CD4-positive, alpha-beta T cell treated with Interleukin-17A for 1 hour (primary cell): Measurements from ENCODE around the gene YIF1B.
A peak's percentile ranks its signal among the peaks of the same experiment; 100 is the strongest.

Experiments
- DNase-seq: peaks from one replicate; pipeline ENCODE4 v3.0.0-alpha.2; 2020

YIF1B gene

DNA sequence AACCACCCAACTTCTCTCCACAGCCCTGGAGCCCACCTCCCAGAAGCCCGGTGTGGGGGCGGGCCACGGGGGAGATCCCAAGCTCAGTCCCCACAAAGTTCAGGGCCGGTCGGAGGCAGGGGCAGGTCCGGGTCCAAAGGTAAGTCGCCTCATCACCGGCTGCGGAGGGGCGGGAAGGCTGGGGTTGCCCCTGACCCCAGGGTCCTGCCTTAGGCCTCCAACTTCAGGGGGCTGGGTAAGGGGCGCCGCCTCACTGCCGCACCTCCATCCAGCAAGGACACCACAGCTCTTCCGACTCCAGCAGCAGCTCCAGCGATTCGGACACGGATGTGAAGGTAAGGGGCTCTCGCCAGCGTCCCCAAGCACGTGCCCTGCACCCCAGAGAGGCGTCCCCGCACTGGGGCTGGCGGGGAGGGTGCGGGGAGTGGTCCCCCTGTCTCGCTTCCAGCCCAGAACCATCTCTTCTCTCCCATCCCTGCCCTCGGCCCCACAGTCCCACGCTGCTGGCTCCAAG lies 11.3 kb downstream of the YIF1B start:
- no peak for DNase-seq

- no peak for DNase-seq
Measured at GRCh38 chr19:38303517-38304351, 12.0 kb downstream of the YIF1B start, which contains the start of gene C19orf33. C19orf33 (plus strand) TSS chr19:38304251; CDS start chr19:38304262, 11 bp downstream.

DNA sequence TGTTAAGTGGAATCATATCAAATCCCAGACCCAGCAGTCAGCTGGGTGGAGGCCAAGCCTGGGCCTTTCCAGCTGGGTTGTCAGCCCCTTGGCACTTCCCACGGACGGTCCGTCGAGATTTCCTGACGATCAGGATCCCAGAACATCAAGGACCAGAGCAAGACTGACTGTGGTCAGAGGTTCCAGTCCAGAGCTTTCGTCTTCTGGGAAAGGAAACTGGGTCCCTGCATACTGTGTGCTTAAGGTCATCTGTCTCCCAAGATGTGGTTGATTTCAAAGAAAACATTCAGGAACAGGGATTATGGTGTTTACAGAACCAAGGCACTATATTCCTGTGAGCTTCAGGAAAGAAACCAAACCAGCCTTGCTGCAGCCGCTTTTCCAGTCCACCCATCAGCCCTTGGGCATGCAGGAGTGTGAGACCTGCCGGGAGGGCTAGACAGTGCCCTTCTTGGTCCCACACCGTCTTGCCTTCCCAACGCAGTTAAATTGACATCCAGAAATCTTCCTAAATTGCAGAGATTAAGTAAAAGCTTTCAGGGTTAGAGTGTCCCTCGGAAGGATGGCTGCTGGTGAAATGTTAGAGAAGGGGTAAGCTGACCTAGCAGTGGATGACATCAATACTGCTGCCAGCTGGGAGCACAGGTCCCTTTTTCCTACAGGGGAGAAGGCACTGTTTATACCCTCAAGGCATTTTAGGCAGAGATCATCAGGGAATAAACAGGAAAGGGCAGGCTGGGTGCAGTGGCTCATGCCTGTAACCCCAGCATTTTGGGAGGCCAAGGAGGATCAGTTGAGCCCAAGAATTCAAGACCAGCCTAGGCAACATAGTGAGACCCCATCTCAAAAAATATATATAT lies 16.7 kb downstream of the YIF1B start:
- no peak for DNase-seq

- no peak for DNase-seq
Measured at GRCh38 chr19:38294090-38294489, 21.7 kb downstream of the YIF1B start.

DNA sequence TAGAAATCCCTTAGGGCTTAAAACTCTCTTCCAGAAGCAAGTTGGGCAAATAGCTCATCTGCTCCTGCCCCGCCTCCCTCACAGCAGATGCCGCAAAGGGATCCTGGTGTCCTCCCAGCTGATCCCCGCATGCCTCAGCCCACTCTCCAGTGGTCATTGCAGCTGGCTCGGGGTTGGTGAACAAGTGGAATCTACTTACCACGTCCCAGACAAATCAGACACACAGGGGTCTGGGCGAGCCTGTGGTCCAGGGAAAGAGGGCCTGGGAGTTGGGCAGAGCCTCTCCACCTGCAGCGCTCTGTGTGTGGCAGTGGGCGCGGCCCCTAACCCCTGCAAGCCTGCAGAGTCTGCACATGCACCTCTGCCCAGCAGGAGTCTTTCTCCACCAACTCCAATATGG lies 22.5 kb downstream of the YIF1B start:
- no peak for DNase-seq

GRCh38 chr19:38291855-38292254 lies 23.9 kb downstream of the YIF1B start:
- no peak for DNase-seq

DNA sequence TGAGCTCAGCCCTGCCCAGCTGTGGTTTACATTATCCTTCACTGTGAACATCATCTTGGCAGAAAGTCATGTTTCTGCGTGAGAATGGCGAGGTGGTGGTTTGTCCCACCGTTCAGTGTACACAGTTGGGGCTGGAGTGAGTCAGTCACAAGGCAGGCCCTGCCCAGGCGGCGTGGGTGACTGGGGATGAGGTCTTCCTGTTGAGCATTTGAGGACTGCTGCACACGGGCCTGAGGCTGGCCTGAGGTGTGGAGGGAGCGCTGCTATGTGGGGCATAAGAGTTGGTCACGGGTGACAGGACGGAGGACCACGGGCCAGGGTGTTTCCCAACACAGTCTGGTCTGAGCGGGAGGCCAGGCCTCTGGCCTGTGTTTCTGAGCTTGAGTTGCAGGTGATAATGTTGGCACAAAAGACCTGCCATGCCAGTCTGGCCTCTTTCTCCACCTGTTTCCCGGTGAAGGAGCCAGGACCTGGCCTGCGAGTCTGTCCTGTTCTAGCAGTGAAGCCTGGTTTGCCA lies 25.1 kb downstream of the YIF1B start:
- no peak for DNase-seq

DNA sequence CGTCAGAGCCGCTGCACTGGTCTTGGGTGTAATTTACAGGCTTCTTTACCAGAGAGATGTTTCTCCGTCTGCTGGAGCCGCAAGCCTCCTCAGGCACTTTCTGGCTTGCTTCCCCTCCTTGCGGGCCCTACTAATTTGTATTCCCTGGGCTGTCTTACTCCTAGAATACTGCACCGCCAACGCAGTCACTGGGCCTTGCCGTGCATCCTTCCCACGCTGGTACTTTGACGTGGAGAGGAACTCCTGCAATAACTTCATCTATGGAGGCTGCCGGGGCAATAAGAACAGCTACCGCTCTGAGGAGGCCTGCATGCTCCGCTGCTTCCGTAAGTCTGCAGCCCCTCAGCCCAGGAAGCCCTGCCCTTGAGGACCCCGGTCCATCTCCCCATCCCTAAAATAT lies 25.8 kb downstream of the YIF1B start:
- DNase-seq, result no peak

GRCh38 chr19:38288123-38288855 lies 27.5 kb downstream of the YIF1B start:
- DNase-seq, result no peak

DNA sequence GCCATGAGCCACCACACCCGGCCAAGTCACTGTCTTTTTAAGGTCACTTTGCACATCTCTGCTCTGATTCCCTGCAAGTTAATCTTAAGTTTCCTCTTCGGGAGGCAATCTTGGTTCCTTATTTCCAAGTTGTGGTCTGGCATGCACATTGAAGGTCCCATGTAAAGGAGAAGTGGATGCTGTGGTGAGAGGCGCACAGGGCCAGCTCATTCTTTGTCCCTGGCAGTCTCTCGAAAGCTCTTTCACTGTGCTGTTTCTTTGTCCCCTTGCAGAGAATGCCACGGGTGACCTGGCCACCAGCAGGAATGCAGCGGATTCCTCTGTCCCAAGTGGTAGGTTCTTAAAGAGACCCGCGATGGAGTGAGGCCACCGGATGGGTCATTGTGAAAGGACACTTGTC lies 28.1 kb downstream of the YIF1B start:
- DNase-seq, result peak; percentile 14

DNA sequence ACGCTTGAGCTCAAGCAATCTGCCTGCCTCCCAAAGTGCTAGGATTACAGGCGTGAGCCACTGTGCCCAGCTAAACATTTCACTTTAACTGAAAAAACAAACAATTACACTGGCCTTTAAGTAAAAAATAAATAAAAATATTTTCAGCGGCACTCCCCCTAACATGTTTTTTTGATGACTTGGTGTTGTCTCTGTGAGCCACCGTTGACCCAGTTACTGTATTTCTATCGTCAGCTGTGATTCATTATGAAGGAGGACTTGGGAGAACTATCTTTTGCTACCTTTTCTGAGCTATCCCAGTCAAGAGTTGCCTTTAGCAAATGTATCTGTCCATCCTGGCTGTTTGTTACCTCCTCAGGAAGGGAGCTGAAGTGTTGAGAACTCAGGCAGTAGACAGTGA lies 30.2 kb downstream of the YIF1B start:
- no peak for DNase-seq

DNA sequence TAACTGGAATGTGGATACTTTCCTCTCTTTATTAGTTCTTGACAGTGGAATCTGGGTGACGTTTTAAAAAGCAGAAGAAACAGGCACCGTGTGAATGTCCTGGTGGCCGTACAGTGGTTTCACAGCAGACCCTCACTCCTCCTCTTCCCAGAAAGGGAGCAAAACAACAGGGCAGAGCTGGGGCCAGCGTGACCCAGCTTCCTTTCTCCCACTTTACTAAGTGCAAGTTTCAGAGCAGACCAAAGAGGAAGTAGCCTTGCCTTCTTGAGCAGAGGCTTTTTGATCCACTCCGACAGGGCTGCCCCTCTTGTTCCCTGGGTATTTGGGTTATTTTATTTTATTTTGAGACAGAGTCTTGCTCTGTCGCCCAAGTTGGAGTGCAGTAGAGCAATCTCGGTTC lies 31.3 kb downstream of the YIF1B start:
- DNase-seq, result no peak

- no peak for DNase-seq
Measured at GRCh38 chr19:38283271-38283670, 32.5 kb downstream of the YIF1B start.

DNA sequence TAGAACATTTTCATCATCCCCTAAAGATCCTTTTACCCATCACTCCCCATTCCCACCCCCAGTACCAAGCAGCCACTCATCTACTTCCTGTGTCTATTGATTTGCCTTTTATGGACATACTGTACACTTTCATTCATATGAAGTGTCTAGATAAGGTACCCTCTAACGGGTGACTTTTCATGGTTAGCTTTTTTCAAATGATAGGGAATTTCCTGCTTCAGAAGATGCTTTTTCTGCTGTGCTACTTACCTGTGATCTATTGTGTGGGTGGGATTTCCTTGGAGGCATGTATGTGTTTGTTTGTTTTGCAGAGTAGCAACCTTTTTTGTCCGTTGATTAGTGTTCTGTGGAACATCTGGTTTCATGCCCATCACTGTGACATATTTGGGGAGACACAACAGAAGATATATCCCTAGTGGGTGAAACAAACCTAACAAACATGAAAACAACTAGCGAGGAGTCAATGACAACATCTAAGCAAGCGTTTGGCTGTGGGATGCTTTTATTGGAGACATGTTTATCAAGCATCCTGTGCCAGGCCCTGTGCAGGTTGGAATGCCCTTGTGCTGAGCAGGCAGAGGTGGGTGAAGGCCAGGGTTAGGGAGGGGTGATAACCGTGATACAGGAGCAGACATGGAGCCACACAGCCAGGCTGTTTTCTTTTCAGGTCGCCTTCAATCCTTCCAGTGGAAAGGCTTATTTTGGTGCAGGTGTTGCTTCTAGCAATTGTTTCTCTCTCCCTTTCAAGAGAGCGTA lies 33.8 kb downstream of the YIF1B start:
- peak; percentile 7 for DNase-seq

DNA sequence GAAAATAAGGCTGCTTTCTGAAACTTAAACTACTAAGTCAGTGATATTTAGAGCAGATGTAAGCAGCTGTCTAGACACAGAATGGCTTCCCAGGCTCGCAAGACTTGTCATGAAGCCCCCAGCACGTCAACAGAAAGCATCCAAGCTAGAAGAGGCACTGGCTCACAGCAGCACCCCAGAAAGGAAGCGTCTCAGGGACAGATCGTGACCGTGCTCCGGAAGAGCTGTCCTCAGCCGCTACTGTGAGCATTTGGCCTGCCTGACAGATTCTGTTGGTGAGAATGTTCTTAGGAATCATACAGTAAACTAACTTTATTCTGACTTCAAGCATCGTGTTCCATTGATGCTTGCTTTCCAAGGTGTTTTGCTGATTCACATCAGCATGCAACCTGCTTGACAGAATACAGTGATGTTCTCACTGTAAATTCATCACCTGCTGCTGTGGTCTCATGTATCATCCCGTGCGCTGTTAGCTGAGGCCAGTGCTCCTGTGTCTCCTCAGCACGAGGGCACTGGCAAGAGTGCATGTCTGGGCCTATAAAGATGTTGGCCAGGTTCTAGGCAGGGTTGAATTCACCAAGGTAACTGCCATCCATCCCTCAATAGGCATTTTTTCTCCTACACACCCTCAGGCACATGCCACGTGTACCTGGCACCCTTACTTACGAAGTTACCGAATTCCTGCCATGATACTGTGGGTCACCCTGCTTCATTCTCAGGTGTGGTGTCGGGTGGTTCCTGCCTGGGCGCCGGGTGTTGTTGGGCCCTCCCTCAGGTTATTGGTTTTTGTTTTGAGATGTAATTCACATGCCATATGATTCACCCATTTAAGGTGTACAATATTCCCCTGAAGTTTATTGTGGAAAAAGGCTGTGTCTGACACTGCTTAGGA lies 35.5 kb downstream of the YIF1B start:
- no peak for DNase-seq

DNA sequence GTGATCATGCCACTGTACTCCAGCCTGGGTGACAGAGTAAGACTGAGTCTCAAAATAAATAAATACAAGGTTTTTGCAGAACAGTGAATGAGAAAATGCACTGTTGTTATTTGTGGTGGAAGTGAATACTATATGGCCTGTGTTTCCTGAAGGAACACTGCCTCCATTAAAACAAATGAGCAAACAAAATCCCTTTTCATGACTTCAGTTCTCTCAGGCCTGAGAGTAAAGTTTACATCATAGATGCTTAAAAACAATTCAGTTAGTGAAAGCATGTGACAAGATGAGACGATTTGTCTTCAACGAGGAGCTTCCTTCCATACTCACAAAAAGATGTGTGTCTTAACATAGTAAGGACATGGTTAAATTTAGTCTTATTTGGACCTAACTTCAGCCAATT lies 37.0 kb downstream of the YIF1B start:
- no peak for DNase-seq

- no peak for DNase-seq
Measured at GRCh38 chr19:38277969-38278680, 37.6 kb downstream of the YIF1B start.

DNA sequence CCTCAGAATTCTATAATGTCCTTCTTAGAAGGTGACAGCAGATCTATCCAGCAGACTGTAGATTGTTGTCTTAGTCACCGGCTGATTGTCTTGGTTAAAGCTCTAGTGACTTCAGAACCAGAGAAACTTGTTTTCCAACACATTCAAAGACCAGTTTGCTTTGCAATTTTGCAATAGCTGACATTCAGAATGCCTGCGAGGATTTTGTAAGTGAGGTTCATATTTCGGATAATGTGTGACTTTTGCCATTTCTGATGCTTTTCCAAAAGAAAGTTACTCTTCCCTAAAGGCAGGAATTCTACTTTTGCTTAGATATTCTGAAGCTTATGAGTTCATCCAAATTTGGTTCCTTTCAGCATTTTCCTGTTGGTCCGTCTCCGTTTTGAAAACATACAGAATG lies 38.2 kb downstream of the YIF1B start:
- no peak for DNase-seq

DNA sequence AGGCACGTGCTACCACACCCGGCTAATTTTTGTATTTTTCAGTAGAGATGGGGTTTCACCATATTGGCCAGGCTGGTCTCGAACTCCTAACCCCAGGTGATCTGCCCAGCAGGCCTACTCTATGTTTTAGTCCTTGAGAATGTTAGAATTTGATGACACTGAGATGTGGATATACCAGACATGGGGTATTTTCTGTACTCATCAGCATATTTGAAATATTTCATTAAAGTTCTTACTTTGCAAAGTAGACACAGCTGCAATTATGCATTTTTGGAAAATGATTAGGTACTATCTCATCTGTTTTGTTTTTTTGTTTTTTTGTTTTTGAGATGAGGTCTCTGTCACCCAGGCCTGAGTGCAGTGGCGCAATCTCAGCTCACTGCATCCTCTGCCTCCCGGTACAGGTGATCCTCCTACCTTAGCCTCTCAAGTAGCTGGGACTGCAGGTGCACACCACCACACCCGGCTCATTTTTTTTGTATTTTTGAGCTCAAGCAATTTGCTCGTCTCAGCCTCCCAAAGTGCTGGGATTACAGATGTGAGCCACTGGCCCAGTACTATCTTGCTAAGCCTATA lies 38.7 kb downstream of the YIF1B start:
- no peak for DNase-seq

- no peak for DNase-seq
Measured at GRCh38 chr19:38274739-38275138, 41.0 kb downstream of the YIF1B start.
